GM18870 (cell line): ENCODE data around the gene LRRC75A.
A peak's percentile ranks its signal among the peaks of the same experiment; 100 is the strongest.
"Not testable (repeated sequence)": the region's sequence is repeated elsewhere in the genome, so short reads cannot be mapped to it uniquely, and the experiment has no call there.

Experiments
- ATAC-seq: cut with Tn5 transposase; IDR thresholded peaks from one replicate; pipeline ENCODE4 v1.9.1; 2021; ENCODE audit warnings: moderate library complexity; ENCODE audit not compliant: unreplicated experiment

LRRC75A gene

DNA sequence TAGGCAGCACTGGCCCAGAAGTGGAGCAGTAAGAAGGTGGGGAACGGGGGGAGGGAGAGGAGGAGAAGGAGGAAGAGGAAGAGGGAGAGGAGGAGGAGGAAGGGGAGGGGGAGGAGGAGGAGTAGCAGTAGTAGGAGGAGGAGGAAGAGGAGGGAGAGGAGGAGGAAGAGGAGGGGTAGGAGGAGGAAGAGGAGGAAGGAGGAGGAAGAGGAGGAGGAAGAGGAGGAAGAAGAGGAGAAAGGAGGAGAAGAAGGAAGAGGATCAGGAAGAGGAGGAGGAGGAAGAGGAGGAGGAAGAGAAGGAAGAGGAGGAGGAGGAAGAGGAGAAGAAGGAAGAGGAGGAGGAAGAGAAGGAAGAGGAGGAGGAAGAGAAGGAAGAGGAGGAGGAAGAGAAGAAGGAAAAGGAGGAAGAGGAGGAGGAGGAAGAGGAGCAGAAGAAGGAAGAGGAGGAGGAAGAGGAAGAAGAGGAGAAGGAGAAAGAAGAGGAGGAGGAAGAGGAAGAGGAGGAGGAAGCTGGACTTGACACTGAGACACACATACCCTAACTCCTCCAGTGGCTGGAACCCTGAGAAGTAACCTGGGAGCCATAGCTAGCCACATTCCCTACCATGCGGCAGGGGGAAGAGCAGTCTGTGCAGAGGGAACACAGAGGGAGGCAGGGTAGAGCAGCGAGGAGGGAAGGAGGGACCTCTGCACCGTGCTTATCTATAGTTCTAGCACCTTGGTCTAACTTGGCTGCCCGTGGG, 35.8 kb downstream of the LRRC75A start:
- ATAC-seq: no peak

DNA sequence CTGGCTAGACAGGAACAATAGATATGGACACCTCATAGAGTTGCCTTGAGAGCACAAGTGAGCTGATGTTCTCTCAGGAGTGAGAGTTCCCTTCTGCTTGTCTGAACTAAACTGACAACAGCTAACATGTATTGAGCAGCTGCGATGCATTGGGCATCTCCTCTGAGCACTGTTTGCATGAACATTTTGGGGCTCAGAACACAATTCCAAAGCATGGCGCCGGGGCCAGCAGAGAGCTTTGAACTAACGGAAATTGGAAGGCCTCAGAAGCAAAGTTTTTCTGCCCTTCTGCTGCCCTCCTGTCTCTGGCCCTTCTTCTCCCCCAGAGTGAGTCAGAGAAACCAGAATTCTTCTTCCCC, 38.5 kb downstream of the LRRC75A start:
- ATAC-seq: no peak

DNA sequence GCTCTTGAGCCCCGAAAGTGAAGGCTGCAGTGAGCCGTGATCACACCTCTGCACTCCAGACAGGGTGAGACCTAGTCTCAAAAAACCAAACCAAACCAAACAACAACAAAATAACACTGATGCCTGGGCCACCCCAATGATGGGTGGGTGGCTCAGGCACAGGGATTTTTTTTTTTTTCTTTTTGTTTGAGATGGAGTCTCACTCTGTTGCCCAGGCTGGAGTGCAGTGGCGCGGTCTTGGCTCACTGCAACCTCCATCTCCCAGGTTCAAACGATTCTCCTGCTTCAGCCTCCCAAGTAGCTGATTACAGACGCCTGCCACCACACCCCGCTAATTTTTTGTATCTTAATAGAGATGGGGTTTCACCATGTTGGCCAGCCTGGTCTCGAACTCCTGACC, 39.7 kb downstream of the LRRC75A start:
- ATAC-seq: not testable (repeated sequence)

DNA sequence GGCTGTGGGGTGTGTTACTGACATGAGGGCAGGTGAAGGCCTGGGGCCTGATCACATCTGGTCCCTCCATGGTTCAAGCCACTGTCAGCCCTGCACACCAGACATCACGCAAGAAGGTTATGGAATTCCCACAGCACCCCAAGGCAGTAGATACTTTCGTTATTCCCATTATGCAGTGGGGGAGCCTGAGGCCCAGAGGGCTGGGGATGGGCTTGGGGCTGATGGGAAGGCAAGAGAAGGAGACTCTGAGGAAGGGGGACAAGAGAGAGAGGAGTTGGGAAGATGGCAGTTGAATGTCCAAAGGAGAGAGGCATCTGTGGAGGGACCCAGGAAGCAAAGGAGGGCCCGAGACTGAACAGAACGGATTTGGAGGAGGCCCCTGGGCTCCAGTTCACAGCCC, 42.0 kb downstream of the LRRC75A start:
- ATAC-seq: no peak

DNA sequence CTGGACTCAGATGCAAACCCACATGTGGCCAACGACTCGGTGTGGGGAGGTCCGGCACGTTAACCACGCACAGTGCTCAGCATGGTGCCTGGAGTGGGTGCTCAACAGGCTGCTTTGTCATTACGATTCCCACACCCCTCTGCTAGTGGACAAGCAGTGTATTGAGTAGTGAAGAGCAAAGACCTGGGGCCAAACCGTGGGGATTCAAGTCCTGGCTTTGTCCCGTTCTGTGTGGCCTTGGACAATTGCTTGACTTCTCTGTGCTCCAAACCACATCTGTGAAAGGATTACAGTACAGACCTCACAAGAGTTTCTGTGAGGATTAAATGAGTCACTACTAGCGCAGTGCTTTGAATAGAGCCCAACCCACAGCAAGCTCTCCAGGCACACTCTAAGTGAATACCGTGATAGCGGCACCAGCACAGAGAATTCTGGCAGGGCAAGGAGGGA, 42.8 kb downstream of the LRRC75A start:
- ATAC-seq: no peak

DNA sequence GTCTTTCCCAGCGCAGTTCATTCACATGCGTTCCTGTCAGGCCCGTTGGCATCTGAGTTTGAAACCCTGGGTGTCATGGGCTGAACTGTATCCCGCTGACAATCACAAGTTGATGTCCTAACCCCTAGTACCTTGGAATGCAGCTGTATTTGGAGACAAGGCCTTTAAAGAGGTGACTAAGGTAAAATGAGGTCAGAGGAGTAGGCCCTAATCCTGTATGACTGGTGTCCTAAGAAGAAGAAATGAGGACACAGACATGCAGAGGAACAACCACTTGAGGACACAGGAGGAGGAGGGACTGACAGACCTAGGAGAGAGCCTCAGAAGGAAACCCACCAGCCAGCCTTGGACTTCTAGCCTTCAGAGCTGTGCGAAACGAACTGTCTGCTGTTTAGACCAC, 43.5 kb downstream of the LRRC75A start:
- no peak for ATAC-seq

DNA sequence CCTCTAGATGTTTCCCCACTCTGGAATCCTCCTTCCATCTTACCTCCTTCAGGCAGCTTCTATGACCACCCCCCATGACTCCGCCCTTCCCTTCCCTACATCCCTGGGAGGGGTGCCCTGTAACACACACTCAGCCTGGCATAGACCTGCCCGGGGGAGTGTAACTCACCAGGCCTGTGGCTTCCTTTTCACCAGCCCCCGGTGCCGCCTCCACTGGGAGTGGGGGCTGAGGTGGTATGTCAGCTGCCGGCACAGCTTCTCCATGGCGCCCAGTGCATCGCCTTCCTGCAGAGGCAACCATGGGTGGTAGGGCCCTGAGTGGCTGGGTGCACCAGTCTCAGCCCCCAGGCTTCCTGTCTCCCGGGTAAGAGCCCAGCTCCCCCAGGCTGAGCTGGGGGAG, 44.3 kb downstream of the LRRC75A start:
- no peak for ATAC-seq

DNA sequence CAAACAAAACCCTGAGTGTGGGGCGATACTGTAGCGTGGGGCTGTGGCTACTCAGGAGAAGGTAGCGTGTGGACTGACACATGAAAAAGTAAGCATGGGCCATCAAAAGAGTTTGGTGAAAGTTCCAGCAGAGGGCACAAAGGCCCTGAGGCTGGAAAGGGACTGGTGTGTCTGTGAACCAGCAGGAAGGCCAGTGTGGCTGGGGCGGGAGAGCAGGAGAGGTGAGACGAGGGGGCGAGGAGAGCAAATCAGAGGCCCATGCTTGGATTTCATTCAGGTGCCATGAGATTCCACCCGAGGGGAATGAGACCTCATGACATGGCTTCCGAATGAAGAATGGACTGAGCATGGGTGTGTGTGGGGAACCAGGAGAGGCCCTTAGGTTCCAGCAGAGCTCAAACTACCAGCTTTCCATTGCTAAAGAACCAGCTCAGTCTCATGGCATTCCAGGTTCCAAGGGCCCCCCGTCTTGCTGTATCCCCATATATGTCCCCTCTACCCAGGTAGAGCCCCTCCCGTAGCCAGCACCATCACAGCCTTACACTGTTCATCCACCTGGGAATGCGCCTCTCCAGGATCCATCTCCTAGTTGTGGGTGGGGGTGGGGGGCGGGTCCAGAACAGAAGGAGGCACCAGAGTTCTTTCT, 45.5 kb downstream of the LRRC75A start:
- ATAC-seq: no peak

DNA sequence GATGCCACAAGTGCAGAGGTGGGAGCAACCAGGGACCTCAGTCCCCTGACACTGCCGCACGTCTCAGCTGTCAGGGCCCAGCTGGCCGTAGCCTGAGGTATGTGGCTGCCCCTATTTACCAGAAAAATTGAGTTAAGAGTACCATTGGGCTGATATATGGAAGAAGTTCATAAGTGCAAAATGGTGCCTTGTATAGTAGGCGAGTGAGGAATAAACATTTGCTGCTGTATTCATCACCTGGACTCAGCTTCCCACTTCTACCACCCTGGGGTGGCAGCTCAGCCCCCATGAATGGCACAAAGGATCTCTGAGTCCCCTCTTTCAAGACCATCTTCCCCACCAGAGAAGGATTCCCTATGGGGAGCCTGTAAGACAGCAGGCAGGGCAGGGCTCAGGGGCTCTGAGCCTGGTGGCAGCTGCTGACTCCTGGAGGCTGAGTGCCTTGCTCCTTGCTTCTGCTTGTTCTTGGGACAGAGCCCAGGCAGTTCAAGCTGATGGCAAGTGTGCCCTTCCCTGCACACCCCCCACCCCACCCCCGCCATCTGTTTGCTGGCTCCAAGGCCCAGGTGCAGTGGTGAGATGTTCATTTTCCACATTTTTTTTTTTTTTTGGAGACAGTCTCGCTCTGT, 47.6 kb downstream of the LRRC75A start:
- no peak for ATAC-seq

DNA sequence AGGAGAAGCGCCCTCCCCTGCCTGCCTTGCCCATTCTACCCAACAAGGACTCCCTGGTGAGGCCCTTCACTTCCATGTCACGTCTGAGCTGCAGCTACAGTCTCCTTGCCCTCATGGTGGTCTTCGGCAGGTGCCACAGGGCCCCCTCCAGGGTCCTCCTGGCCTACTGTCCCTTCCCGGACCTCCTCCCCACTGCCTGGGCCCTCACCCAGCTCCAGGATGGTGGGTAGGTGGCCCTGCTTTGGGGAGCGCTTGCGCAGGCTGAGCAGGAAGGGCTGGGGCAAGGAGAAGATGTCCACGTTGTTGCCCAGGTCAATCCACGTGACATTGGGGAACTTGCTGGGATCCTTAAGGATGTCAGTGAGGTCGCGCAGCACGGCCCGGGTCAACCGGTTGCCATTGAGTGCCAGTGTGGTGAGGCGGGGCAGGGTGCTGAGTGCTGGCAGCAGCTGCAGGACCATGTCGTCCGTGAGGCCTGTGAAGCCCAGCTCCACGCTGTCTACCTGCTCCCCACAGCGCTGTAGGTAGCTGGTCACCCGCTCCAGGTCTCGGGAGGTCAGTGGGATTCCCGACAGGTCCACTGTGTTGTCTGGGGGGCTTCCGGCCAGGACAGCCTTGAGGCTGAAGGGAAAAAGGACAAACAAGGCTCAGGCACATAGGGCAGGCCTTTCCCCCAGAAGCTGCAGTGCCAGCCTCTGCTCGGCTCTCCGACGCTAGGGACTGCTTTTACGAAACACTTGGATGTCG, 48.3 kb downstream of the LRRC75A start:
- ATAC-seq: no peak

DNA sequence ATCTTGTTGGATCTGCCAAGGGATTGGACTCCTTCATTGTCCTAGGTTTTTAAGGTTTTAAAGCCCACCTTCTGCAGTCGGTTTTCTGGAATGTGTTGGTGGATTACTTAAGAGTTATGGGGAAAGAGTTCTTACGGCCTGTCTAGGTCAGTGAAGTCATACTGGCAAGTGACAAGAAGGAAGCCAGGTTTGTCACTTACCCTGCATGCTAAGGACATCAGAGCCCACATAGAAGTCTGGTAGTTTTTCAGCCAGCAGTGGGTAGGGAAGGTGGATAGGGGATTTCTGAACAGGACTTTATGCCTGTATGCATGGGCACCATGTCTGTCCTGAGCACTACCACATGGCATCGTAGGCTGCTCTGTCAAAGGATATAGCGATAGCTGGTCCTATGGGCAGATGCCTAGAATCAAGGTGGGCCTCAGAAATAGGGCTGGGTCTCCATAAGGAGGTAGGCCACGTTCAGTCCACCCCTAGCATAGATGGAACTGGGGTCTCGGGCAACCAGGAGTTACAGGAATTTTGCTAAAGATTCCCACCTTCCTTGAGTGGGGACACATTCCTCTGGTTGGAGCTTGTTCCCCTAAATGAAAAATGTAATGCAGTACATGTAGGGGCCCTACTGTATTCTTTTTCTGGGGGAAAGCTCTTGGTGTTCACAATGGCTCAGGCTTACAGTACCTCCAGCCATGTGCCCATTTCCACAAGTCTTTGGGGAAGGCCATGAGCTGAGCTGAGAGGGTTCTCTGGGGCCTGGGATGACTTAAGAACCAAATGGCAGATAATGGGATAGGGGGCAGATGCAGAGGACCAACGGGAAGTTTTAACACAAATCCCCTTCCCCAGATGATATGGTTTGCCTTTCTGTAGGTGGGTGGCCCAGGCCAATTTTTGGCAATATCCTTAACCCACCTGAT, 49.1 kb downstream of the LRRC75A start:
- no peak for ATAC-seq

DNA sequence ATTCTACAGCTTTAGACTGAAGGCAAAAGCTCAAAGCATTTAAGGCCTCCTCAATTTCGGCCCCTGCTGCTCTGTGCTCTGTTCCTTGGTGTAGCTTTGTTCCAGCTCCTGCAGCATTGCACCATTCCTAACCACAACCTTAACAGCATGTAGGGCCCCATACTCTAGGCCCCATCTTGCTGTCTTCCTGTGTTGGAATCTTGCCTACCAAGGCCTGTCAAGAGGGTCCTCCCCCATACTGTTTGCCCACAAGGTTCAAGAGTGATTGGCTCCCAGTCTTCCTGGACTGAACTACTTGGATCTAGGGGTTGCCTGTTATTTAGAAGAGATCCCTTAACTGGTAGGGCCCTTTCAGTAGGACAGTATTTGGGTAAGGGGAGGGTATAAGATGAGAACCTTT, 49.9 kb downstream of the LRRC75A start:
- no peak for ATAC-seq

DNA sequence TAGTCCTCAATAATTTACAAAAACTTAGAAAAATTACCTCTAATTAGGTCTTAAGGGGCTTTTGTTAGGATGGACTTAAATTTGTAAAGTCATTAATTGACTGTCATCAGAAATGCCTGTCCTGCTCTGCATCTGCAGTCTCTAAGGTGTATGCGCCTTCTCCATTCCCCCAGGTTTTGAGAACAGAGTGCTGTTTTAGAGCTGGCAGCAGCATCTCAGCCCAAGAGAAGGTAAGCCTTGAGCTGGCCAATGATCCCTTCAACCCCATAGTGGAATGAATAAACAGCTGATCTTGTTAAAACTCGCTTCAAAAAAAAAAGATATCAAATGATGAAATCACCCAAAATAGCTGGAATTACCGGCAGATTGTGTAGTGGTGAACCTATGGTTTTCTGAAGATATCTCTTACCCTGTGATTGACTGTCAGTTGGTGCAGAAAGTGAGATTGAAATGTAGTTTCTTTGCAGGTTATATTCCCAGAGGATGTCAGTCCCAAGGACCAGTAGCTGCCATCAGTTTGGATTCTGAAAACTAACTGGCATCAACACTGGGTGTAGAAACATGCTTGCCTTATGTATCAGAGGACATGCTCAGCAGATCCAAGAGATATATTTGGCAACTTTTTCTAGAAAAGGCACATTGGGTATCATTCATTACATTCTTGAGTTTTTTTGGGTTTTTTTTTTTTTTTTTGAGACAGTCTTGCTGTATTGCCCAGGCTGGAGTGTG, 50.9 kb downstream of the LRRC75A start:
- ATAC-seq: no peak

DNA sequence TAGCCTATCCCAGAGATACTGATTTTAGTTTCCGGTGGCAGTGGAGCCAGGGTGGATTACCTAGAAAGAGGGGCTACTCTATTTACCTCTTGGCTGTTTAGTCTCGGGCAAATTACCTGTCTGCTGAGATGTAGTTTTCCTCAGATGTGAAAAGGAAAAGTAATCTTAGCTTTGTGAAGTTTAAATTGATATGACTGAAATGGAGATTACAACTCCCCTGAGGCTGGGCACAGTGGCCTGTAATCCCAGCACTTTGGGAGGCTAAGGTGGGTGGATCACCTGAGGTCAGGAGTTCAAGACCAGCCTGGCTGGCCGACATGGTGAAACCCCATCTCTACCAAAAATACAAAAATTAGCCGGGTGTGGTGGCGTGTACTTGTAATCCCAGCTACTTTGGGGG, 51.6 kb downstream of the LRRC75A start:
- ATAC-seq: not testable (repeated sequence)

DNA sequence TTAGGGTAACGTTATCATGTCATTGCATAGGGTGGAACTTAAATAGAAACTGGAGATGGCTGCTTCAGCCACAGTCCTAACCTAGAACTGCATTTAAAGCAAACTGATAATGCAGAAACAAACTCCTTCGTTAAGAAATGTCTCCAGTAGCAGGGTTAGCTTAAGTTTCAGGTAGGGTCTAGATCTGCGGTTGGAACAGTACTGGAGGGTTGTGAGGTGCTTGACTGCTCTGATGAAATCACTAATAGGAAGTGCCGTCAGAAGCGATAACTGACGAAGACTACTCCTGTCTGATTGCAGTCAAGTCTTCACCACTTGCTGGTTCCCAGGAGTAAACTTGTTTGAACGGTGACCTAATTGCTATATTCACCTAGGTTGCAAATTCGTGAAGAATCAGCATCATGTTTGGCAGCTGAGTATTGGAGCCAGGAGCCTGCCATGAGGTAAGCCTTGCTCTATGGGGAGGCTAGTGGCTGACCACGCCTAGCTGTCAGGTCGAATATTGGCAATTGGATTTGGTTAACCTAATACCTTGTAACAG, 52.1 kb downstream of the LRRC75A start:
- ATAC-seq: no peak

DNA sequence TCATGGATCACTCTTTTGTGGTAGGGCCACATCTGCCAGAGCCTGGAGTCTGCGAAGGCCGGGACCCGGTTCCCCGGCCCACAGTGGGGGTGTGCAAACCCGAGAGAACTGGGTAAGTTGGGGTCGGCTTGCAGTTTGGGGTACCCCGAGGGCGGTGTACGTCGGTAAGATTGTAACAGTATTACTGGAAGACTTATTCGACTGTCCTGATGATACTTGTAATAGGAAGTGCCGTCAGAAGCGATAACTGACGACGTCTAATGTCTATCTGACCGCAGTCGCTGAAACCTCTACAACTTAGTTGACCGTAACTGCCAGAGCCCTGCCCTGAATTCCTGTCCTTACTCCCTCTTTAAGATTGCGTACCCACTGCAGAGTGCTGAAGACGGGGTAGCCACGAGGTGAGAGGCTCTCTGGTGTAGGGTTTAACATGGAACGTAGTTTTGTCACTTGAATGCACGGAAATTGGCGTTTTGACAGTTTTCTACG, 52.6 kb downstream of the LRRC75A start:
- ATAC-seq: no peak

DNA sequence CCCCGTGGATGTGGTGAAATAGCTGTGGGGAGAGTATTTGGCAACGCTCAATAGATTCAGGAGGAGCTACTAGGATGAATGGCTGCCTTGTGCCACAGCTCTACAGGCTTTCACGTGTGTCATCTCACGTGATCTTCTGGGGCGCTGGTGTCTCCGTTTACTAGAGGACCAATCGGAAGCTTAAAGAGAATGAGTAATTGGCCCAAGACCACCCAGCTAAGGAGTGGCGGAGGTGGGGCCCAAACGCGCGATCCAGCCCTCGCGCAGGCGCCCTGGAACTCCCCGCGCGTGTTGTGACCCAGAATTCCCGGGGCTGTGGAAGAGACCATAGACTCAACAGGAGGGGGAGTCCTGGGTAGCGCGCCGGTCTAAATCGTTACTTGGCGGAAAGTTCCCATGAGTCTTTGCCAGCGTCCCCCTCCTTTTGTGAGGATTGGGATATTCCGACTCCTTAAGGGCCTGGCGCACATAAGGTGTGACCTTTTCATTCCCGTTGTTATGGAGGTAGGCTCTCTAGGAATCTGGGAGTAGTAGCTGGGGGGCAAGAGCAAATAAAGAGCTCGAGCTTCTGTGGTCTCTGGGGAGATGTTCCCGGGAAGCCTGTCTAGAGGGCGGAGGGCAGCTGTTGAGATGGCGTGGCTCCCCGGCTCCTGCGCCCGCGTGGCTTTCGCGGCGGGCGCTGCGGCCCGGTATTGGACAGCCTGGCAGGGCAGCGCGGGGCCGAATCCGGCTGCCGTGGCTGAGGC, 53.3 kb downstream of the LRRC75A start:
- ATAC-seq: peak; percentile 72

DNA sequence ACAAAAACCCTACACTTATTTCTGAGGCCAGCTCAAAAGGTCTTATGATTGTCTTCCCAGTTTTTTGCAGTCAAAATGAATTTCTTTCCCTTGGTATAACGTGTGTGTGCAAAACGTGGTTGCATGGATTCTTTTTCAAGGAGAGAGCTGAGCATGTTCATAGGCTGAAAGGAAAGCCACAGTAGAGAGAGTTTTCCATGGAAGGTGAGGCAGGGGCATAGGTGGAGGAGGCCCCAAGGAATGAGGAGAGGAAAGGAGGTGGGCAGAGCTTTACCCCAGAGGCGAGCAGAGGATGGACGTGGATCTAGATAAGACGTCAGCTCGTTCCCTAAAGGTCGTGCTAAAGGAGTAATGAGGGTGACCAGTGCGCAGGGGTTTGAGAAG, 53.8 kb downstream of the LRRC75A start:
- ATAC-seq: no peak

DNA sequence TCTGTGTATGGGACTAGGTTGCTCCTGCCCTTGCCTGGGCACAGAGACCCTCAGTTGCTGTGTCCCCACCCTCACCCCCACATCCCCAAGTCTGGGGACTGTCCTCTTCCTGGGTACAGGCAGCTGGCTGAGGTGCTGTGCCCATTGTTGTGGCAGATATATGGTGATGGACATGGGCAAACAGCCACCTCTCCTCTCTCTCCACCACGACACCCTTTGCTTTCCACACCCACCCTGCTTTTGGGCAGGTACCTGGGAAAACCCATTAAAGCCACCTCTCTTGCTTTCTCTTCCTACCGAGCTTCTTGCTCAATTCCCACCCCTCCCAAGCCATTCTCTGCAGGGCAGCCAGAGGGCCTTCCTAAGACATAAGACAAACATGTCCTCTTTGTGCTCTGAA, 54.9 kb downstream of the LRRC75A start:
- no peak for ATAC-seq
